Measurements from ENCODE around the gene C11orf54. TPM values are rescaled to one million over a fixed set of nuclear protein-coding genes. Genes with fewer than 3 reads are reported as not detected.

C11orf54 gene
- total RNA-seq, 1 experiment from 2014 or later = 18.0 TPM

- H3K23me2 ChIP-seq (ENCODE audit: insufficient read length, low read depth, low read length, poor library complexity, severe bottlenecking) = peaks cover 11% of the 10 kb centered on the region
- no peak overlapping the region for H2BK5ac ChIP-seq (ENCODE audit: insufficient read length, low read length)
- no peak for TF ChIP-seq CTCF (conservative IDR thresholded peaks at IDR 0.05)
- Mint-ChIP-seq H3K27me3 (ENCODE audit: low read depth) (peaks cover 2% of the 10 kb centered on the region; the same call in 1 of the 2 replicates), H3K4me1 (peaks cover 35 to 54% of the 10 kb centered on the region in 2 experiments), H3K27ac (peak overlapping the region; percentile 77 to 97 (median 89); a peak in 5 of 7 replicates), H3K36me3 (ENCODE audit: insufficient read depth in 1 of 3, low read depth in 3 of 3) (peaks cover 67 to 81% (median 75%) of the 10 kb centered on the region in 3 experiments), H3K4me3 (peak overlapping the region; percentile 100), H3K9me3 (no peaks in the 10 kb centered on the region; a peak in 1 of 5 replicates)
- peaks cover 25% of the 10 kb centered on the region; the same call in 1 of the 2 replicates for H3K79me2 ChIP-seq (ENCODE audit: insufficient read depth, low read length)
- no peak overlapping the region for H2BK120ac ChIP-seq (ENCODE audit: low read depth, low read length, poor library complexity, severe bottlenecking)
- no peaks in the 10 kb centered on the region for H3K9me3 ChIP-seq (ENCODE audit: control insufficient read depth, low read depth, low read length)
- H4K20me1 ChIP-seq (ENCODE audit: control insufficient read depth, insufficient read depth, insufficient read length) = no peaks in the 10 kb centered on the region
- no peak overlapping the region for H3K27ac ChIP-seq (ENCODE audit: insufficient read length, low read depth, low read length)
- no peaks in the 10 kb centered on the region for H3K4me1 ChIP-seq (ENCODE audit: insufficient read depth, low read length)
- peak overlapping the region; percentile 74 for H3K9ac ChIP-seq (ENCODE audit: extremely low read depth, insufficient read length, low read length)
- no peak overlapping the region for H4K91ac ChIP-seq (ENCODE audit: insufficient read length, low read depth, low read length)
- WGBS (ENCODE audit: extremely low coverage, insufficient read length, low lambda C conversion rate) = no CpG with 5 or more reads among the region's 6 CpGs
- no peak overlapping the region for H3K14ac ChIP-seq (ENCODE audit: insufficient read depth, low read length)
- H3K18ac ChIP-seq (ENCODE audit: insufficient read length, low read depth, low read length) = no peak overlapping the region
- H4K5ac ChIP-seq (ENCODE audit: insufficient read length, low read depth, low read length) = no peak overlapping the region
- peaks cover 3% of the 10 kb centered on the region for H3K79me1 ChIP-seq (ENCODE audit: insufficient read depth, low read depth, low read length, poor library complexity, severe bottlenecking)
- H2BK15ac ChIP-seq (ENCODE audit: low read depth, low read length) = no peak overlapping the region
- H2AK5ac ChIP-seq (ENCODE audit: insufficient read length, low read length) = no peak overlapping the region
- no peak overlapping the region for H3K23ac ChIP-seq (ENCODE audit: insufficient read length, low read depth, low read length)
- H2AFZ ChIP-seq (ENCODE audit: low read length) = no peak overlapping the region
- H4K8ac ChIP-seq (replicated peaks; ENCODE audit: insufficient read length, low read depth, low read length) = no peak overlapping the region
- H3K56ac ChIP-seq (ENCODE audit: insufficient read length, low read depth, low read length) = no peak overlapping the region
- no peak for DNase-seq
- no peak overlapping the region for H2BK12ac ChIP-seq (ENCODE audit: insufficient read length, low read depth, low read length)
- H3T11ph ChIP-seq (ENCODE audit: low read length) = no peak overlapping the region
- peak overlapping the region; percentile 95 for H3K4me2 ChIP-seq (ENCODE audit: insufficient read depth, insufficient read length, low read length)
- H3K4ac ChIP-seq (ENCODE audit: low read depth, low read length) = no peak overlapping the region
- no peak overlapping the region for H2BK20ac ChIP-seq (ENCODE audit: low read depth, low read length, poor library complexity, severe bottlenecking)
- no peaks in the 10 kb centered on the region for H3K27me3 ChIP-seq (ENCODE audit: insufficient read depth, low read length)
Measured at GRCh38 chr11:93738647-93739081, 2.8 kb upstream of the C11orf54 start.
